HG03280 (cell line): ENCODE results near the gene MIXL1.
A peak's percentile ranks its signal among the peaks of the same experiment; 100 is the strongest.
"Not testable (repeated sequence)": the region's sequence is repeated elsewhere in the genome, so short reads cannot be mapped to it uniquely, and the experiment has no call there.

ENCODE experiments used
- ATAC-seq: cut with Tn5 transposase; IDR thresholded peaks from one replicate; pipeline ENCODE4 v1.9.1; 2021; ENCODE audit warnings: mild to moderate bottlenecking, moderate library complexity; ENCODE audit not compliant: unreplicated experiment

Gene MIXL1

DNA sequence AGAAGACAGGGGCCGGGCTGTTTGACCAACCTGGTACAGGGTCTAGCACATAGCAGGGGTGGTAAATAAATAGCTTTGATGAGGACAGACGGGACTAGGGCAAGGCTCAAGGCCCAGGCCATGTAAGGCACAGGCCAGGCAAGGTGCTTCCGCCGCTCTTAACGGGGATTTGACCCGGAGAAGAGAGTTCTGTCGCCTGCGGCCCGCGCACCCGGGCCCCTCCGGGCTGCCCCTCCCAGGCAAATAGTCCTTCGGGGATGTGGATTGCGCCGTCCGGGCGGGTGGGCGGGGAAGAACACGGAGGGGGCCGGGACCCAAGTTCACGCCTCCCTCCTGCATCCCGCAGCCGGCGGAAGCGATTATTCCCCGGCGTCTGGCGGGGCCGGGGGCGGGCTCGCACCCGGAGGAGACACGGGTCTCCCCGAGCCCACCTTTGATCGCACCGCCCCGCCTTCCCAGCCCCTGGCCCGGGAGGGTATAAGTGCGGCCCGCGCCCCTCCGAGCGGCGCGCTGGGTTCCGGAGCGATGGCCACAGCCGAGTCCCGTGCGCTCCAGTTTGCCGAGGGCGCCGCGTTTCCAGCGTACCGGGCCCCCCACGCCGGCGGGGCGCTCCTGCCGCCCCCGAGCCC is at the start of gene MIXL1:
TSS of gene MIXL1 (plus strand) at position 508 of the 629 bp plus-strand sequence. CDS start at position 526, 18 bp downstream.
- ATAC-seq, result peak; percentile 38

DNA sequence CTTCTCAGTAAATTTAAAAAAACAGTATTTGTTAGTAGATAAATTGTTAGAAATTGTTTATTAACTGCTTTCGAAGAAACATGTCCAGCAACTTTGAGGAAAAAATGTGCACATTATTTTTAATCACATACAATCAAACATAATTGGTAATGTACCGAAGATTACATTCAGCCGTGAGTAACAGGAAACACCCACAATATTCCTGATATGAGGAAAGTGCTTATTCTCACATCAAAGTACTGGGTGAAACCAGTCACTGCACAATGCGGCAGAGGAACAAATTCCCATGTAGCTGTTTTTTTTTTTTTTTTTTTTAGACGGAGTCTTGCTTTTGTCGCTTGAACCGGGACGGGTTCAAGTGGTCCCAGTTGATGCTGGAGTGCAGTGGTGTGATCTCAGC is 46.6 kb upstream of the MIXL1 start:
- ATAC-seq, result no peak

DNA sequence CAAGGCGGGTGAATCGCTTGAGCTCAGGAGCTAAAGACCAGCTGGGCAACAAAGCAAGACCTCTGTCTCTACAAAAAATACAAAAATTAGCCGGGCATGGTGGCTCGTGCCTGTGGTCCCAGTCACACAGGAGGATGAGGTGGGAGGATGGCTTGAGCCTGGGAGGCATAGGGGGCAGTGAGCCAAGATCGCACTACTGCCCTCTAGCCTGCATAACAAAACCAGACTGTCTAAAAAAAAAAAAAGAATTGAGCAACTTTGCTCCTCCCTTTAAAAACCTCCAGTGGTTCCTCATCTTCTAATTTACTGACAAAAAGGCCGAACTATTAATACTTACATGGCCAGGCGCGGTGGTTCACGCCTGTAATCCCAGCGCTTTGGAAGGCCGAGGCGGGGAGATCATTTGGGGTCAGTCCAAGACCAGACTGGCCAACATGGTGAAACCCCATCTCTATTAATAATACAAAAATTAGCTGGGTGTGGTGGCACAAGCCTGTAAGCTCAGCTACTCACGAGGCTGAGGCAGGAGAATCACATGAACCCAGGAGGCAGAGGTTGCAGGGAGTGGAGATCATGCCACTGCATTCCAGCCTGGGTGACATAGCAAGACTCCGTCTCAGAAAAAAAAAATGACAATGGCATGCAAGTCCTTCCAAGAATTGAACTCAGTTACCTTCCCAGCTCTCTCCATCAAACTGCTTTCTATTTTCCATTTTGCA is 41.3 kb upstream of the MIXL1 start:
- ATAC-seq, result no peak

DNA sequence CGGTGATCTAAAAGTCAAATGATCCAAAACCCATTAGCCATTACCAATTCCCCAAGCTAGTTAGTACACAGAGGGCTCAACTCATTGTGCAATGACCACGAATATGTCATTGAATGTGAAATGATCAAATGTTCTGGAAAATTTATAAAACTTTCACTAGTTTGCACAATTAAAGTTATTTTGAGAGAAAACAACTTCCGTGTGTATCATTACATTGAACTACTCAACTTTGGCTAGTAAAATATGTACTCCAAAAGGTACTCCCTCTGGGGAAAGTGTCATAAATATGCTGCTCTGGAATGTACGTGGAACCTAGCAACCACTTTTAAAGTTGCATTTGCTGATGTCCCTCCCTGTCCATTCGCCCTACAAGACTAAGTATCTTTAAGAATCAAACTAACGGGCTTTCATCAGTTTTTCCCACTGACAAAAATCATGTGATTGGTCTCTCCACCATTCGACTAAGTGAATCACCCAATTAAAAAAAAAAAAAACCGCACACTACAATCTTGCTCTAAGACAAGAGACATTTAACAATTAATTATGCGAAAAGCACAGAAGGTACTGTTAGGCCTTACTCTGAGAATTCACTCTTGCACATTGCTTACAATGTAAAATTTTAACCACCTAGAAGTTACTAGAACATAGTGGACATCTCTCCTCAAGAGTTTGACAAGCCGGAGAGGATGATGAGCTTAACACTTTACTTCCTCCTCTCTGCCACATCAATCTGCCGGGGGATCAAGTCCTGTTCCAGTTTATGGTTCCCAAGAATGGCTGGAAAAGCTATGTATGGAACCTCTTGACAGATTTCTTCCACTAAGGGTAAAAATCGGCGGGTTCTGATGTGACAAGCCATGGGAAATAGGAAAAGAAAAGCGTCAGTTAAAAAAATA is 38.1 kb upstream of the MIXL1 start:
- ATAC-seq, result no peak

DNA sequence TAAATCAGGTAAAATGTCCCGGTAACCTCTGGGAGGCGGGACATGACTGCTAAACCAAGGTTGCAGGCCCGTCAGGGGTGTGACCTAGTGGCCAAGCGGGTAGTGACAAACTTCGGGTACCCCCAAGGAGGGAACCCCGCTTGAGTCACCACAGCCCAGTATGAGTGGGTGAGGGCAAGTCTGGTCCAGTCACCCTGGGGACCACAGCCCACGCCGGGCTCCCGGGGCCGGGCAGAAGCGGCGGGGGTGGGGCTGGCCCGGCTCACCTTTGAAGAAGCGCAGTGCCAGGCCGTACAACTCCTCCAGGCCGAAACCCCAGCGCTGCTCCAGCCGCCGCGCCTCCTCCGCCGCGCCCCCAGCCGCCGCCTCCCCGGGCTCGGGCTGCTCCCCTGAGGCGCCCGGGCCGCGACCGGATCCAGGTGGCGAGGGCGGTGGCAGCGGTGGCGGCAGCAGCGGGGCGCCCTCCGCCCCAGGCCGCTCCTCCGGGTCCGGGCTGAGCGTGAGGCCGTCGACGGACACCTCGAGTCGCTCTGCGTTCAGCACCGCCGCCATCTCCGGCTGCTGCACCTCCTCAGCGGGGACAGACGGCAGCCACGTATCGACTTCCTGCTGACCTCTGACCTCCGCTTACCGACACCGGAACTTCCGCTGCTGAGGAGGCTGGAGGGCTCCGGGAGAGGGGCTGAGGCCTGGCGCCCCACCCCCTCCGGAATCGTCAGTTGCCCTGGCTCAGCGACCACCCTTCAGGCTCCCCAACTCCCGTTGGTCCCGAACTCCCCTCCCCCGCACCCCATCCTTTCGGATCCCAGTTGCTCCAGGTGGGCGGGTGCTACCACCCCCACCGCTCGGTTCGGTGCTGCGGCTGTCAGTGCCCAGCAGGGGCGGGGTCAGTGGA is 37.1 kb upstream of the MIXL1 start, which contains the start of gene ACBD3:
TSS of gene ACBD3 (minus strand) at position 618 of the 895 bp plus-strand sequence. CDS start at position 552, 66 bp downstream.
- ATAC-seq, result peak; percentile 97

DNA sequence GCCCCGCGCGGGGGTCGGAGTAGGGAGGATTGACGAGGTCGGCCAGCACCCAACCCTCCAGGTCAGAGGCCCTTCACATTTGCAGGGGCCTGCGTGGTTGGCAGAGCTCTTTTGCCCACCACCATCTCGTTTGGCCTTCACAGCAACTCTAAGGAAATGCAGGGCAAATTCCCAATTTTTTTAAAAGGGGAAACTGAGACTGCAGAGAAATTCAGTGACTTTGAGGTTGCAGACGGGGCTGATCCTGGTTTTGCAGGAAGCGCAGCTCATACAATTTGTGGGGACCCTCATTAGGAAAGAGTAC is 36.5 kb upstream of the MIXL1 start:
- ATAC-seq, result no peak

DNA sequence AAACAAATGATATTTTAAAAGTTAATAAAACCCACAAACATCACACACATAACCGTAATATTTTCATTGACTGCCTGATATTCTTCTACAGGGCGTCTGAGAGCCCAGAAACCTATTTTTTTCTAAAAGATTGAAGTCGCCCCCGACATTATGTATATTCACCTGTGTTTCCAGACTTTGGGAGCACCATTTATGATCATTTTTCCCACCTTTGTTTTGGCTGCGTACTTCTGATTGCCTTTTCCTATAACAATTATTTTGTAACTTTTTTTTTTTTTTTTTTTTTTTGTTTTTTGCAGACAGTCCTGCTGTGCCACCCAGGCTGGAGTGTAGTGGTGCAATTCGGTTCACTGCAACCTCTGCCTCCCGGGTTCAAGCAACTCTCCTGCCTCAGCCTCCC is 36.1 kb upstream of the MIXL1 start:
- no peak for ATAC-seq

DNA sequence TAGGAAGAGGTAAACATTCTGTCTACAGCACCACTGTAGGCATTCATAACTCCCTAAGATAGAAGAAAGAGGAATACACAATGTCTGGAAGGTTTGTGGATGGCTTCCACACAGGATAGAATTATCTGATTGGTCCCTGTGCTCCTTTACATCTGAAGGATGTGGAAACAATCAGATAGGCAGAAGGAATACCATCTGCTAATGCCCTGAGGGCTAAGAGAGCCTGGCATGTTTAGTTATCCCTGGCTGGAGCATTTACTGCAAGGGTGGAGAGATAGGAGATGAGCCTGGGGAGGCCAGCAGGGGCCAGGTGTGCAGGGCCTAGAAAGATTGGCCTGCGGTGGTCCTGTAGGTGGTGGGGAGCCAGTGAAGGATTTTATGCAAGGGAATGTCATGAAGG is 28.3 kb upstream of the MIXL1 start:
- ATAC-seq, result no peak

DNA sequence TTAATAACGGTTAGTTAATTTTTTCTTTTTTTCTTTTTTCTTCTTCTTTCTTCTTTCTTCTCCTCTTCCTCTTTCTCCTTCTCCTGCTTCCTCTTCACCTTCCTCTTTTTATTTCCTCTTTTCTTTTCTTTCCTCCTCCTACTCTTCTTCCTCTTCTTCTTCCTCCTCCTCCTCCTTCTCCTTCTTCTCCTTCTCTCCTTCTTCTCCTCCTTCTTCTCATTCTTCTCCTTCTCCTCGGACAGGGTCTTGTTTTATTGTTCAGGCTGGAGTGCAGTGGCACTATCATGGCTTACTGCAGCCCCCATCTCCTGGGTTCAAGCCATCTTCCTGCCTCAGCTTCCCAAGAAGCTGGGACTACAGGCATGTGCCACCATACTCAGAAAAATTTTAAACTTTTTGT is 23.5 kb upstream of the MIXL1 start:
- ATAC-seq, result no peak

DNA sequence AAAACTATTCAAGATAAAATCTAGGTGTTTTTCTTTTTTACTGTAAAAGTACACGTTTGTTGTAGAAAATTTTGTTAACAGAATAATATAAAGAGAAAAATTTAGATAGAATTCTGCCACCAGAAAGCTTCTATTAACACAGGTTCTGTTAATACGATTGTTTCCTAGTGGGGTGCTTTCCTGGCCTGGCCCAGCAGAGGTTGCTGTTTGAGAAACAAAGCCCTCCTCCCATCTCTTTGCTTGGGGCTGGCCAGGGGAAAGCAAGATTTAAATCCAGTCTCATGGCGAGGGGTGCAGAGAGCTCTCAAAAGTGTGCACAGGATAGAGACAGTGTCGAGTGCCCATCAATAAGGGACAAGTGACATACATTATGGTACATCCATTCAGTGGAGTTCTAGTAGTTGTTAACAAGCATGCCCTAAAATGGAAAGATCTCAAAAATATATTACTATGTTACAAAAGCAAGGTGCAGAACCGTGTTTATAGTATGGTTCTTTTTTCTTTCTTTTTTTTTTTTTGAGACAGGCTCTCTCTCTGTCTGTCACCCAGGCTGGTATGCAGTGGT is 22.4 kb upstream of the MIXL1 start:
- ATAC-seq, result peak; percentile 63

DNA sequence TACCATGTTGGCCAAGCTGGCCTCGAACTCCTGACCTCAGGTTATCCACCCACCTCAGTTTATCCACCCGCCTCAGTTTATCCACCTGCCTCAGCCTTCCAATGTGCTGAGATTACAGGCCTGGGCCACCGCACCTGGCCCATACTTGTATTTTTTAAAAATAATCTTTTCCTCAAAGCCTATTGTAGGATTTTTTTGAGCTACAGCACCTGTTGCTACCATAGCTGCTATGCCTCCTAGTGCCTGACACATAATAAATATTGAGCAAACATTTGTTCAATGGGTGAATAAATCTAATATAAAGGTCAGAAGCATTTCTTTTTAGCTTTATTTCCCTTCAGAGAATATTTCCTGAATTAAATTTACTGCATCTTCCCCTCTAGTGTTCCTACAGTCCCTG is 21.2 kb upstream of the MIXL1 start:
- ATAC-seq, result no peak

DNA sequence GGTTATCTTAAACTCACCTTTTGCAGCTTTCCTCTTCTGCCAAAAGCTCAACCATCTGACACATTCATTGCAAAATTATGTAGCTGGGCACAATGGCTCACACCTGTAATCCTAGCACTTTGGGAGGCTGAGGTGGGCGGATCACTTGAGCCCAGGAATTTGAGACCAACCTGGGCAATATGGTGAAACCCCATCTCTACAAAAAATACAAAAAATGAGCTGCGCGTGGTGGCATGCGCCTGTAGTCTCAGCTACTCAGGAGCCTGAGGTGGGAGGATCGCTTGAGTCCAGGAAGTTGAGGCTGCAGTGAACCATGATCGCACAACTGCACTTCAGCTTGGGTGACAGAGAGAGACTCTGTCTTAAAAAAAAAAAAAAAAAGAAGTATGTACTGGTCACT is 20.8 kb upstream of the MIXL1 start:
- not testable (repeated sequence) for ATAC-seq

DNA sequence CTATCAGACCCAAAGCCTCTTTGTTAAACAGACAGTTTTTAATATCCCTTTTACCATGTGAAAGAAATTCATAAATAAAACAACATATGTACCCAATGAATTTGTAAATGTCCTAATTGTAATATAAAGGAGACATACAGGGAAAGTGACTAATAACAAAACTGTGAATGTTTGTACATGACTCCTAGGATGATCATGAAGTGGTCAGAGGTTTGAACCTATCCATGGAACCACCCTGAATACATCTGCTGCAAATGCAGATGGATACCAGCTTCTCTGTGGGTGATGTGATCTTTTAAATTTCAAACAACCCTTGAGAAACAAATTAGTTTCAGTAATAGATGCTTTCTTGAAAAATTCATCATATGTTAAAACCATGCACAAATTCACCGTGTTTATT is 20.2 kb upstream of the MIXL1 start:
- ATAC-seq, result no peak

DNA sequence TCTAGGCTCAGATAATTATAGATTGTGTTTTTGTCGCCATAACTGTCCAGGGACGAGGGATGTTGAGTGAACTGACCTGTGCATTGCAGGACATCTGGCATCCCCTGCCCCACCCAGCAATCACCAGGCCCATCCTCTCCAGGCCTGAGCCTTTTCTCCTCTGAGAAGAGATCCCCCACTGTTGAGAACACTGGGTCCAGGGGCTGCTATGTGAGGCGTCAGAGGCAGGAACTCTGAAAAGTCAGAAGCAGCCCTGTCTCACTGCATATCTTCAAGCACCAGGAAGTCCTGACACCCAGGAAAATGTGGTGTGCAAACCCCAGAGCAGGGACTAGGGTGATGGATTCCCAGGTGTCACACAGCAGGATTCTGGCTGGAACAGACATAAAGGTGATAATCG is 19.8 kb upstream of the MIXL1 start:
- no peak for ATAC-seq

DNA sequence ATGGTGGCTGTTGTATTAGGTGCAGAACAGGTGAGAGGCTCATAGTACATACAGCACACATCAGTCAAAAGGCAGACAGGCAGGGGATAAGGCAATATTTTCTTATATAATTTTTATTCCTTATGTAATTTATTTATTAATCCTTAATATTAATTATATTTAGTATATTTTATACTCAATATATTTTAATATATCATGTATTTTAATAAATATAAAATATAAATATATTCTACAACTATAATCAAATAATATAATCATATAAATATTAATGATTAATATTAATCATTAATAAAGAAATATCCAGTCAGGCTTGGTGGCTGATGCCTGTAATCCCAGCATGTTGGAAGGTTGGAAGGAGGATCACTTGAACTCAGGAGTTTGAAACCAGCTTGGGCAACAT is 19.3 kb upstream of the MIXL1 start:
- ATAC-seq, result no peak

DNA sequence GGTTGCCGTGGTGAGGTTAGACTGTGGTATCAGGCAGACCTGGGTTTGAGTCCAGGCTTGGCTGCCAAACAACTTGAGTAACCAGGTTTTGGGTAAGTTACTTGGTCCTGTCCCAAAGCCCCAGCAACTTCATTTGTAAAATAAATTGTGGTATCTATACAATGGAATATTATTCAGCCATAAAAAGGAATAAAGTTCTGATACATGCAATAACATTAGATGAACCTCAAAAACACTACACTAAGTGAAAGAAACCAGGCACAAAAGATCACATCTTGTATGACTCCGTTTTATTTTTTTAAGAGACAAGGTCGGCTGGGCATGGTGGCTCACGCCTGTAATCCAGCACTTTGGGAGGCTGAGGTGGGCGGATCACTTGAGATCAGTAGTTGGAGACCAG is 16.4 kb upstream of the MIXL1 start:
- no peak for ATAC-seq

DNA sequence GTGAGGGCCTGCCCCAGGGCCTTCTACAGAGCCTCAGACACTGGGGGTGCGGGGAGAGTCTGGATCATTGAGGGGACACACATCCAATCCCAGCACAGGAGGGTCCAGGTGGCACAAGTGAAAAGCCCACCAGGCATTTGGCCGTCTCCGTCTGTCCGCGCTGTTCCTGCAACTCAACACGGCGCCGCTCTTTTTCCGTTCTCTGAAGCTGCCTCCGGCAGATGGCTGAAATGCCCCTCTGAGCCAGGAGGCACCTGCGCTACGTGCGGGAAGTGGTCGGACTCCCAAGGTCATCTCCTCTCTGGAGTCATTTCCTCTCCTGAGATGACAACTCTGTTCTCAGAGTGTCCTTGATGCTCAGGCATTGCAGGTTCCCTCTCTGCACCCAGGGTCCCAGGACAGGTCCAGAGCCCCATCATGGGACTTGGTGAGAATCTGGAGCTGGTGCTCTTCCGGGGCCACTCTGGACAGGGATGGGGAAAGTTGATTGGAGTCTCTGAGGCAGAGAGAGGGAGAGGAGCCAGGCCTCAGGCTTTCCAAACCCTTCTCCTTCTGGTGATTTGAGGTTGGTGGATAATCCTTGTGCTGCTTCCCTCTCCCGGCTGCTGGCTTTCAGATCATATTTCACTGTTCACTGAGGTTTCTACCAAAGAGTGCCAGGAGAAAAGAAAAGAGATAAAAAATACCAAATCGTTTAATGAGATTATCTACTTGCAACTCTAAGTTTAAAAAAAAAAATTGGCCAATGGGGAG is 14.0 kb upstream of the MIXL1 start:
- no peak for ATAC-seq

DNA sequence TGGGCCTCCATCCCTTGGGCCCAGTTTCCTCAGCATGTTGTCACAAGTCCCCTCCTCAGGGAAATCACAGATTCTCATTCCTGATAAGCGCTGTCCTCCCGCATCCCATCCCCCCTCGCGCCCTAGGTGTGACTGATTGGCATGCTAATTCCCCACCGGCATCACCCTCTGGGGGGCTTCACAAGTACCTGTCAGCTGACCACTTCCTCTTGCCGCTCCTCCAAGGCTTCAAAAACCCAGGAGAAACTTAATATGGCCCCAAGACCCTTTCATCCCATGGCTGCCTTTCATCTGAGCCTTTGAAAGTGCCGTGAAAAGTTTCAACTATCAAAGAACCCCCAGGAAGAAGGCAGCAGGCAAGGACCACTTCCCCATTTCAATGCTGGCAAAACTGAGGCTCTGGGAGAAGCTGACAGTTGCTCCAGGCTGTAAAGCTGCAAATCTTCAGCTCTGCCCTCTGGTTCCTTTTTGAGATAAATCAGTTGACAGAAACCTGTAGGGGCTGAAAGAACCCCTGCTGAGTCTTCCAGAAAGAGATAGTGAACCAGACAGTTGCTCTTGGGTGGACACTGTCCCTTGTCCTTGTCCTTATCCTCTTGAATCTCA is 12.8 kb upstream of the MIXL1 start:
- no peak for ATAC-seq

DNA sequence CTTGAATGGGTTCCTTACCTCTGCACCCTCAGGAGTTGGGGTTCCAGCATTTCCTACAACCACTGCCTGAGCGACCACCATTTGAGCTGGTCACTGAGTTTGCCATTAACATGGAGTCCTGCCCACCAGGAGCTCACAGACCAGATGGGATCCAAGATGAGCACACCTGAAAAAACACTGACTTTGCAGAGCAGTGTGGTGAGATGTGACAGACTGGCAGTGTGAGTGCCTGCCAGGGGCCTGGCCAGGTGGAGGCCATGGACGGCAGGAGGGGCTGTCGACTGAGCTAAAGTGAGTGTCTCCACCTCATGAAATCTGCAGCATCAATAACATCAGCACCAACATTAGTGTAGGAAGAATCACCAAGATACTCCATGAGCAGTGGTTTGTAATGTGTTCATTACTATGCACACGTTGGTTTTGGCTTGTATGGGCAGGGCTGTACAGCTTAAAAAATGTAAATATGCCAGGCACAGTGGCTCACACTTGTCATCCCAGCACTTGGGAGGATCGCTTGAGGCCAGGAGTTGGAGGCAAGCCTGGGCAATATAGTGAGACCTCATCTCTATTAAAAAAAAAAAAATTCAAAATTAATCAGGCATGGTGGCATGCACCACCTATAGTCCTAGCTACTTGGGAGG is 12.2 kb upstream of the MIXL1 start:
- no peak for ATAC-seq
